PC-3 (cell line): ENCODE results near the gene ITGAL.

Experiments used
- CTCF ChIP-seq: fragments of 300-600 bp; sonication (generic); conservative IDR thresholded peaks from 2 replicates; pipeline ENCODE4 v1.5.1; 2017; ENCODE audit warnings: antibody characterized with exemption, low read depth, mild to moderate bottlenecking, low read length
- EZH2 ChIP-seq: fragments of 300-600 bp; sonication (generic); IDR thresholded peaks from one replicate; pipeline ENCODE4 v1.6.1; 2017; ENCODE audit warnings: antibody characterized with exemption, mild to moderate bottlenecking, low read length; ENCODE audit not compliant: unreplicated experiment
- EZH2phosphoT487 ChIP-seq: fragments of 300-600 bp; sonication (generic); IDR thresholded peaks from 2 replicates; pipeline ENCODE4 v1.6.1; 2018; ENCODE audit warnings: mild to moderate bottlenecking, antibody characterized with exemption, low read length, borderline replicate concordance

GRCh38 chr16:30554557-30555314 is 82.2 kb downstream of the ITGAL start:
- TF ChIP-seq EZH2phosphoT487, result no peak
- TF ChIP-seq EZH2, result no peak
- no peak for TF ChIP-seq CTCF
